RWPE2 (cell line): ENCODE measurements around the gene DVL3.
"Not testable (repeated sequence)": the region's sequence is repeated elsewhere in the genome, so short reads cannot be mapped to it uniquely, and the experiment has no call there.

Source experiments
- ATAC-seq: fragments of 200-7000 bp; cut with Tn5 transposase; 3 replicates; pipeline ENCODE4 v1.9.1; 2021; ENCODE audit warnings: low read depth
- DNase-seq: peaks from one replicate; pipeline ENCODE4 v3.0.0-alpha.2; 2020; ENCODE audit warnings: low spot score
- H3K27ac ChIP-seq: fragments of 450-650 bp; 2 replicates; pipeline ENCODE4 v1.5.1; 2017; ENCODE audit warnings: mild to moderate bottlenecking; ENCODE audit not compliant: poor library complexity, severe bottlenecking
- H3K27me3 ChIP-seq: fragments of 250-450 bp; sonication (Bioruptor Pico); 2 replicates; pipeline ENCODE4 v1.5.1; 2021; ENCODE audit warnings: mild to moderate bottlenecking, moderate library complexity; ENCODE audit not compliant: insufficient read depth, poor library complexity, severe bottlenecking
- H3K36me3 ChIP-seq: fragments of 250-450 bp; sonication (Bioruptor Pico); 2 replicates; pipeline ENCODE4 v1.5.1; 2020; ENCODE audit warnings: low read depth, mild to moderate bottlenecking, moderate library complexity
- H3K4me1 ChIP-seq: fragments of 250-450 bp; sonication (Bioruptor Pico); 2 replicates; pipeline ENCODE4 v1.5.1; 2021; ENCODE audit warnings: mild to moderate bottlenecking, moderate library complexity; ENCODE audit not compliant: insufficient read depth, poor library complexity, severe bottlenecking
- H3K4me3 ChIP-seq: fragments of 250-450 bp; sonication (Bioruptor Pico); 2 replicates; pipeline ENCODE4 v1.5.1; 2021; ENCODE audit warnings: mild to moderate bottlenecking, moderate library complexity; ENCODE audit not compliant: severe bottlenecking
- H3K9me3 ChIP-seq: fragments of 250-450 bp; sonication (Bioruptor Pico); 2 replicates; pipeline ENCODE4 v1.5.1; 2021; ENCODE audit warnings: mild to moderate bottlenecking, moderate library complexity; ENCODE audit not compliant: severe bottlenecking
- TF ChIP-seq, protein P1 (sequence below): fragments of 450-650 bp; IDR thresholded peaks from one replicate; pipeline ENCODE4 v1.5.1; 2017; ENCODE audit warnings: mild to moderate bottlenecking, moderate library complexity; ENCODE audit not compliant: poor library complexity, severe bottlenecking

DVL3 gene

DNA sequence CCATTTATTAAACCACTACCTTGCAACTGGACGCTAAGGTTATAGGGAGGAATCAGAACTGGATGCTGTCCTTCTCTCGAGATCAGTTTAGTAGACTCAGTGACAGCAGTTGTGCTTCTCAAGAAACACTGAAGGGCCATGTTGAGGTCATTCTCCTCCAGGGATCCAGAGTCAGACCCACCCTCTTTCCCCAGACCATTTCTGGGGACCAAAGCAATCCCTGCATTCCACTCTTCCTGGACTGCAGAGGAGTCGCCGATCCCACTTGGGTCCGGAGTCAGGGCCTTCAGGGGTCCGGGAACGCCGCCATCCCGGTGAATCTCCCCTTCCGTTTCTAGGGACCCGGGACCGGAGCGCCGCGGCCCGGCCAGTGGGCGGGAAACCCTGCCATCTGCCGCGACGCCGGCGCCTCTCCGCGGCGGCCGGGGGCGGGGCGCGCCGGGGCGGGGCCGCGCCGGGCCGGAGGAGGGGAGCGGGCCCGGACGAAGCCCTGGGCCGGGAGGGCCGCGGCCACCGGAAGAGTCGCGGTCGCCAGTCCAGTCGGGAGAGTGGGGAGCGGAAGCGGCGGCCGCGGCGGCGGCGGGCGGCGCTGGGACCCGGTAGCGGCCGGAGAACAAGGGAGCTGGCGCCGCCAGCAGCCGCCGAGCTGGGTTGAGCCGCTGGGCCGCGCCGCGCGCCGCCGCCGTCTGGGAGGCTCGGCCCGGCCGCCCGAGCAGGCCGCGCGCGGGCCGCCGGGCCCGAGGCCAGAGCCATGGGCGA lies at the start of gene DVL3:
DVL3 (plus strand) TSS at position 493 of the 759 bp plus-strand sequence; CDS start at position 752, 259 bp downstream.
- TF ChIP-seq, protein P1, sequence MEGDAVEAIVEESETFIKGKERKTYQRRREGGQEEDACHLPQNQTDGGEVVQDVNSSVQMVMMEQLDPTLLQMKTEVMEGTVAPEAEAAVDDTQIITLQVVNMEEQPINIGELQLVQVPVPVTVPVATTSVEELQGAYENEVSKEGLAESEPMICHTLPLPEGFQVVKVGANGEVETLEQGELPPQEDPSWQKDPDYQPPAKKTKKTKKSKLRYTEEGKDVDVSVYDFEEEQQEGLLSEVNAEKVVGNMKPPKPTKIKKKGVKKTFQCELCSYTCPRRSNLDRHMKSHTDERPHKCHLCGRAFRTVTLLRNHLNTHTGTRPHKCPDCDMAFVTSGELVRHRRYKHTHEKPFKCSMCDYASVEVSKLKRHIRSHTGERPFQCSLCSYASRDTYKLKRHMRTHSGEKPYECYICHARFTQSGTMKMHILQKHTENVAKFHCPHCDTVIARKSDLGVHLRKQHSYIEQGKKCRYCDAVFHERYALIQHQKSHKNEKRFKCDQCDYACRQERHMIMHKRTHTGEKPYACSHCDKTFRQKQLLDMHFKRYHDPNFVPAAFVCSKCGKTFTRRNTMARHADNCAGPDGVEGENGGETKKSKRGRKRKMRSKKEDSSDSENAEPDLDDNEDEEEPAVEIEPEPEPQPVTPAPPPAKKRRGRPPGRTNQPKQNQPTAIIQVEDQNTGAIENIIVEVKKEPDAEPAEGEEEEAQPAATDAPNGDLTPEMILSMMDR: no peak
- H3K4me3 ChIP-seq: peak within 1 kb of the TSS; percentile 81
- H3K27ac ChIP-seq: peak within 1 kb of the TSS; percentile 78
- no peak for DNase-seq
- peak; percentile 65 for ATAC-seq
- no peaks in the 10 kb centered on the region for H3K36me3 ChIP-seq
- no peaks in the 10 kb centered on the region for H3K9me3 ChIP-seq
- no peaks in the 10 kb centered on the region for H3K27me3 ChIP-seq
- peaks cover 15% of the 10 kb centered on the region for H3K4me1 ChIP-seq

DNA sequence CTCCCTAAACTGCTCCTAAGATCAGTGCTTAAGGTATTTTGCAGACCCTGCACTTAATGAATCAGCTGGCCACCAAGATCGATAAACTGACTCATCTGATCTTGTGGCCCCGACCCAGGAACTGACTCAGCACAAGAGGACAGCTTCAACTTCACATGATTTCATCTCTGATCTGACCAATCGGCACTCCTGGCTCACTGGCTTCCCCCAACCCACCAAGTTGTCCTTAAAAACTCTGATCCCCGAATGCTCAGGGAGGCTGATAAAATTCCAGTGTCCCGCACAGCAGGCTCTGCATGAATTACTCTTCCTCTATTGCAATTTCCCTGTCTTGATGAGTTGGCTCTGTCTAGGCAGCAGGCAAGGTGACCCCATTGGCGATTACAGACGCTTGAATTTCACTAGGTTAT lies 44.9 kb upstream of the DVL3 start:
- Histone ChIP-seq H3K27ac (no peak overlapping the region), H3K27me3 (no peaks in the 10 kb centered on the region), H3K4me1 (peaks cover 7% of the 10 kb centered on the region), H3K36me3 (no peaks in the 10 kb centered on the region), H3K4me3 (no peak overlapping the region), H3K9me3 (no peaks in the 10 kb centered on the region)
- ATAC-seq (peak; percentile 17; the same call in 1 of the 3 replicates), DNase-seq (no peak)
- TF ChIP-seq, protein P1: no peak

DNA sequence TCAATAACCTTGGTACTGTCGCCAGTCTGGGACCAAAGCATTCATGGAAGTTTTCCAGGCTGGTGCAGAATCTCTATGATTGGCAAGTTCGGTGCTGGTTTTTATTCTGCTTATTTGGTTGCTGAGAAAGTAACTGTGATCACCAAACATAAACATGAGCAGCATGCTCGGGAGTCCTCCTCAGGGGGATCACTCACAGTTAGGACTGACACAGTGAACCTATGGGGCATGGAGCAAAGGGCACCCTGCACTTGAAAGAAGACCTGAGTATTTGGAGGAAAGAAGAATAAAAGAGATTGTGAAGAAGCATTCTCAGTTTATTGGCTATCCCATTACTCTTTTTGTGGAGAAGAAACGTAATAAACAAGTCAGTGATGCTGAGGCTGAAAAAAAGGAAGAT lies 39.2 kb upstream of the DVL3 start:
- TF ChIP-seq, protein P1: no peak
- Histone ChIP-seq H3K27me3 (no peaks in the 10 kb centered on the region), H3K4me1 (no peaks in the 10 kb centered on the region), H3K36me3 (no peaks in the 10 kb centered on the region), H3K4me3 (no peak overlapping the region), H3K9me3 (no peaks in the 10 kb centered on the region), H3K27ac (no peak overlapping the region)
- no peak for ATAC-seq
- DNase-seq: no peak

DNA sequence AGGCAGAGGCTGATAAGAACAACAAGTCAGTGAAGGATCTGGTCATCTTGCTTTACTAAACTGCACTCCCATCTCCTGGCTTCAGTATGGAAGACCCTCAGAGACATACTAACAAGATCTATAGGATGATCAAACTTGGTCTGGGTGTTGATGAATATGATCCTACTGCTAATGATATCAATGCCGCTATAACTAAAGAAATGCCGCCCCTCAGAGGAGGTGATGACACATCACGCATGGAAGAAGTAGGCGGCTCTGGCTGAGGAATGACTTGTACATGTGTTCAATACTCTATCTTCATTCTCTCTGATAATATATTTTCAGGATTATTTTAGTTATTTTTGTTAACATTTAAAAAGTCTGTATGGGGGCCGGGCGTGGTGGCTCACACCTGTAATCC lies 37.5 kb upstream of the DVL3 start:
- Histone ChIP-seq H3K27me3 (no peaks in the 10 kb centered on the region), H3K4me1 (no peaks in the 10 kb centered on the region), H3K4me3 (no peak overlapping the region), H3K36me3 (no peaks in the 10 kb centered on the region), H3K9me3 (no peaks in the 10 kb centered on the region), H3K27ac (no peak overlapping the region)
- ATAC-seq (no peak), DNase-seq (no peak)
- TF ChIP-seq, protein P1: no peak

DNA sequence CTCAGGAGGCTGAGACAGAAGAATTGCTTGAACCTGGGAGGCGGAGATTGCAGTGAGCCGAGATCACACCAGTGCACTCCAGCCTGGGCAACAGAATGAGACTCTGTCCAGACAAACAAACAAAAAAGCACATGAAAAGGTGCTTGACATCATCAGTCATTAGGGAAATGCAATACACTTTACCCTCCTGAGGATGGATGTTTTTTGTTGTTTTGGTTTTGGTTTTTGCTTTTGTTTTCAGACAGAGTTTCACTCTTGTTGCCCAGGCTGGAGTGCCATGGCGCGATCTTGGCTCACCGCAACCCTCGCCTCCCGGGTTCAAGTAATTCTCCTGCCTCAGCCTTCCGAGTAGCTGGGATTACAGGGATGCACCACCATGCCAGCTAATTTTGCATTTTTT lies 34.1 kb upstream of the DVL3 start:
- not testable (repeated sequence) for H3K27ac ChIP-seq, H3K36me3 ChIP-seq, H3K9me3 ChIP-seq, ATAC-seq, DNase-seq, H3K4me3 ChIP-seq, H3K4me1 ChIP-seq, H3K27me3 ChIP-seq
